Measurements from ENCODE around the gene STRADB.

GRCh38 chr2:201414099-201415023 lies 37.2 kb upstream of the STRADB start:
- TF ChIP-seq CTCF (conservative IDR thresholded peaks at IDR 0.05; ENCODE audit: low read depth, low read length) (no peak), EZH2phosphoT487 (IDR thresholded peaks at IDR 0.05; ENCODE audit: borderline replicate concordance, low read length) (no peak), EZH2 (IDR thresholded peaks at IDR 0.05; ENCODE audit: low read length, unreplicated experiment) (no peak)

Data from PC-3 (cell line).